ENCODE results near the gene COL20A1. TPM values are rescaled to one million over a fixed set of nuclear protein-coding genes. Genes with fewer than 3 reads are reported as not detected.

COL20A1 gene
- total RNA-seq, 3 donors from 2014 or later = not detected

DNA sequence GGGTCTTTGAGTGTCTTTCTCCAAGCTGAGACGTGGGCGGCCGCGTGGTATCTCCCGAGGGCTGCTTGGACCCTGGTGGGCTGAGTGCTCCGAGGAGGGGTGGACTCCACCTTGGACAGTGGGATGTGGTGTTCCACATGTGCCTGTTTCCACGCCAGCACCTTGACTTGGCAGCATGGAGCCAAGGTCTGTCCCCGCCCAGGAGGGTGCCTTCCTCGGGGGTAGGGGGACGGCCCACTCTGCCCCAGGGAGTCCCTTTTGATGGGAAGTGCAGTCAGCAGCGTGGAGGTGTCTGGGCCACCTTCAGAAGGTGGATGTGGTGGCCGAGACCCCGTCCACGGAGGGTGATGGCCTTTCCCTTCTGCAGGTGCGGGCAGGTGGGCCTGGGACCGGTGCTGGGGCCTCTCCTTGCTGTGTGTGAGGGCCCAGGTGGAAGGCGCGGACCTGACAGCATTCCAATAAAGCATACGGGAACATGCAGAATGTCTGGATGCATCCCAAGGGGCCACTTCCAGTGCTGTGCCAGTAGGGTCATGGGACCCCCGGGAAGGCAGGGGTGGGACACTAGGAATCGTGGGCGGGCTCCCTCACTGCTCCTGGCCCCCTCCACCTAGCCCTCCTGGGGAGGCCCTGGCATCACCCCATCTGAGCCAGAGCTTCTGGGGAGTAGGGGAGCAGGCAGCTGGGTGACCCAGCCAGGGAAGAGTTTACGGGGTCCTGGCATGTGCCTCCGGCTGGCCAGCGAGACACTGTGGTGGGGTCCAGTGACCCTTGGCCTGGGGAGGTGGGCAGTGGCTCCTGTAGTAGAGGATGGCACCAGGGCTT lies 3.5 kb upstream of the COL20A1 start:
- no peak for ATAC-seq
- H3K4me3 ChIP-seq = no peak overlapping the region
- no peaks in the 10 kb centered on the region for H3K4me1 ChIP-seq (ENCODE audit: low read depth)
- DNase-seq = no peak
- TF ChIP-seq, protein P1, sequence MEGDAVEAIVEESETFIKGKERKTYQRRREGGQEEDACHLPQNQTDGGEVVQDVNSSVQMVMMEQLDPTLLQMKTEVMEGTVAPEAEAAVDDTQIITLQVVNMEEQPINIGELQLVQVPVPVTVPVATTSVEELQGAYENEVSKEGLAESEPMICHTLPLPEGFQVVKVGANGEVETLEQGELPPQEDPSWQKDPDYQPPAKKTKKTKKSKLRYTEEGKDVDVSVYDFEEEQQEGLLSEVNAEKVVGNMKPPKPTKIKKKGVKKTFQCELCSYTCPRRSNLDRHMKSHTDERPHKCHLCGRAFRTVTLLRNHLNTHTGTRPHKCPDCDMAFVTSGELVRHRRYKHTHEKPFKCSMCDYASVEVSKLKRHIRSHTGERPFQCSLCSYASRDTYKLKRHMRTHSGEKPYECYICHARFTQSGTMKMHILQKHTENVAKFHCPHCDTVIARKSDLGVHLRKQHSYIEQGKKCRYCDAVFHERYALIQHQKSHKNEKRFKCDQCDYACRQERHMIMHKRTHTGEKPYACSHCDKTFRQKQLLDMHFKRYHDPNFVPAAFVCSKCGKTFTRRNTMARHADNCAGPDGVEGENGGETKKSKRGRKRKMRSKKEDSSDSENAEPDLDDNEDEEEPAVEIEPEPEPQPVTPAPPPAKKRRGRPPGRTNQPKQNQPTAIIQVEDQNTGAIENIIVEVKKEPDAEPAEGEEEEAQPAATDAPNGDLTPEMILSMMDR (IDR thresholded peaks at IDR 0.05) = no peak
- H3K9me3 ChIP-seq = no peaks in the 10 kb centered on the region
- H3K36me3 ChIP-seq (ENCODE audit: low read depth) = no peaks in the 10 kb centered on the region
- intact Hi-C loops (cut with DNase I, micrococcal nuclease) = no loop called here

DNA sequence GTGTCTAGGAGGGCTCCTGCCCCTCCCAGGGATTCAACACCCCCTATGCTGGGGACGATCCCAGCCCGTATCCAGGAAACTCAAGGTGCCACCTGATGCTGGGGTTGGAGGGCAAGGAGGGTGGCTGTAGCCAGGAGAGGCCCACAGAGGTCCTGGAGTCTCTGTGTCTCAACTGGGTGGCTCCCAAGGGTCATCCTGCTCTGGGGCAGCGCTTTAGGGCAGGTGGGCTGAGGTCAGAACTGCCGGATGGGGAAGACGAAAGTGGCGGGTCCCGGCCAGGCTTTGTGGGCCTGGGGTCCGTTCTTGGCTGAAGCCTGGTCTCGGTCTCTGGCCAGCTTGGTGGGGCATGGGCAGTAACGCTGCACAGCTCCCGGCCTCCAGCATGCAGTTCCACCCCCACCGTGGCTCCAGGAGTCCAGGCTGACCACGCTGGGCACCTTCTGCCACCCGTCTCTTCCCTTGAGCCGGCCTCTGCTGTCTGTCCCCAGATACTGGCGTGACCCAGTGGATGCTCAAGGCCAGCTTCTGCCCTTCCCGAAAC lies 2.8 kb upstream of the COL20A1 start:
- intact Hi-C loops (cut with DNase I, micrococcal nuclease) = no loop called here

DNA sequence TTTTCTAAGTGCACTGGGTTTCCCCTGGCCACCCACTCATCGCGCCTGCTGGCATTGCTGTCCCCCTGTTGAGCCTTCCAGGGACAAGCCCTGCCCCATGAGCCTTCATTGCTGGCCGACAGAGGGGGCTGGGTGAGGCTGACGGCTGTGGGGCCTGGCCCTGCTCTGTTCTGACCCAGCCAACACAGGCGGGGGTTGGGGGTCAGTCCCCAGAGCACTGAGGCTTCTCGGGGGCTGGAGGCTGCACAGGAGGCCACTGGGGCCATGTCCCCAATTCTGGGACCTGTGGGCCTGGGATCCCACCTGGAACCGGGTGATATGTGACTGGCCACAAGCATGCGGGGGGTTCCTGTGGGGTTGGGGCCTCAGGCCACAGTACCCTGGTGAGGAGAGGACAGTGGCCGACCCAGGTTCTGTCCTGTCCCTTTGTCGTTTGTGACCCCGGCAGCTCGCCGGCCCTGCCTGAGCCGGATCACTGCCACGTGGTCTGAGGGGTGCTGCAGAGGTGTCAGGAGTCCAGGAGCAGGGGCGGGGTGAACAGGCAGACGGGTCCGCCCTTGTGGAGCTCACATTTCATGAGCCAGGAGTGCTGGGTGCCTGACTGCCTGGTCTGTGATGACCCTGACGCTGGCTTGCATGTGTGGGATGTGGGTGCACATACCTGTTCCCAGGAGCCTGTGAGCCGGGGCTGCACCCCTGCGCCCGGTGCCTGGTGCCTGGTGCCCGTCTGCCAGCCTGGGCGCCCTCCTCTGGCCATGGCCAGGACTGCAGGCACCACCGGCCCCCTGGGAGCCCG lies 2.1 kb upstream of the COL20A1 start:
- no peak overlapping the region for H3K4me3 ChIP-seq
- TF ChIP-seq, protein P1 (IDR thresholded peaks at IDR 0.05) = peak; percentile 75
- H3K9me3 ChIP-seq = no peaks in the 10 kb centered on the region
- intact Hi-C loops (cut with DNase I, micrococcal nuclease) = no loop called here
- H3K4me1 ChIP-seq (ENCODE audit: low read depth) = no peaks in the 10 kb centered on the region
- DNase-seq (peak in 2 of 3 donors; percentile 64 to 73), ATAC-seq (peak; percentile 72)
- no peaks in the 10 kb centered on the region for H3K36me3 ChIP-seq (ENCODE audit: low read depth)

More for the DNA sequence above, 2.8 kb upstream of the COL20A1 start:
- Histone ChIP-seq H3K4me1 (ENCODE audit: low read depth) (no peaks in the 10 kb centered on the region), H3K4me3 (no peak overlapping the region), H3K36me3 (ENCODE audit: low read depth) (no peaks in the 10 kb centered on the region), H3K9me3 (no peaks in the 10 kb centered on the region)
- no peak for DNase-seq
- ATAC-seq = no peak
- TF ChIP-seq, protein P1 (IDR thresholded peaks at IDR 0.05) = no peak

DNA sequence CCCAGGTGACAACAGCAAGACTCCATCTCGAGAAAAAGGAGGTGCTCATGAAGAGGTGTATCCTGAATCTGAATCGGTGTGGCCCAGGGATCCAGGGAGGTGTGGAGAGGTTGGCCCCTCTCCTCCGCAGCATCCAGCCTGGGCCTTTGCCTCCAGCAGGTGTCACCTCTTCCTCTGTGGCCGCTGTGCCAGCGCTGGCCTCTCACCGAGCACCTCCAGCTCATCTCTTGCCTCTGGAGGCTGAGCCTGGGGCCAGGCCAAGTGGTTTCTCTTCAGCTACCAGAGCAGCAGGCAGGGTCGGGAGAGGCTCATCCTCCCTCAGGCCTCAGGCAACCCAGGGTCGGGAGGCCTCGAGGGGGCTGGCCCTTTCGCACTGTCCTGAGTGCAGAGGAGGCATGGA lies 1.2 kb upstream of the COL20A1 start:
- TF ChIP-seq, protein P1 (IDR thresholded peaks at IDR 0.05) = no peak
- intact Hi-C loops (cut with DNase I, micrococcal nuclease) = no loop called here
- Histone ChIP-seq H3K36me3 (ENCODE audit: low read depth) (no peaks in the 10 kb centered on the region), H3K4me1 (ENCODE audit: low read depth) (no peaks in the 10 kb centered on the region), H3K4me3 (no peak overlapping the region), H3K9me3 (no peaks in the 10 kb centered on the region)
- ATAC-seq (no peak), DNase-seq (no peak)

DNA sequence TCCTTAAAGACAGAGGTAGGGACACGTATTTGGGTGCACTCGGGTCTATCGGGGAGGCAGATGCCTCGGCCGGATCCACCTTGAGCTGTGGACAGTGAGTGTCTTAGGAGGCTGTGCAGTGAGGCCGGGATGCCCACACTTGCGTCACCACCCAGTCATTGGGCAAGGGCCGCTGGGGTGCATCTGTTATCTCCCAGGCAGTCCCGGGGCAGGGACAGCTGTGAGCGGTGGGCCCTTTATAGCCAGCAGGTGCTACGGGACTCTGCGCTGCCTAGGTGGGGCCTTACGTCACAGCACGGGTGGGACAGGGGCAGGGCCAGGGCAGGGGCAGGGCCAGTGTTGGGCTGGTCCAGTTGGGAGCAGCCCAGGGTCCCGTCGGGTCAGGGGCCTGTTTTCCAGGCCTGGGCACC lies 689 bp upstream of the COL20A1 start:
- Histone ChIP-seq H3K4me3 (no peak overlapping the region), H3K4me1 (ENCODE audit: low read depth) (no peaks in the 10 kb centered on the region), H3K36me3 (ENCODE audit: low read depth) (no peaks in the 10 kb centered on the region), H3K9me3 (no peaks in the 10 kb centered on the region)
- intact Hi-C loops (cut with DNase I, micrococcal nuclease) = no loop called here
- TF ChIP-seq, protein P1 (IDR thresholded peaks at IDR 0.05) = no peak
- ATAC-seq (peak; percentile 11), DNase-seq (no peak)
